Vagina (tissue), 2 donors: ENCODE results near the gene KAZN. TPM values are rescaled to one million over a fixed set of nuclear protein-coding genes. Genes with fewer than 3 reads are reported as not detected.

Experiments
- DNase-seq, 2 donors: peaks; one replicate each; pipeline ENCODE4 v3.0.0-alpha.2; 2017; ENCODE audit errors: extremely low spot score in 2 of 2
- H3K27ac ChIP-seq: fragments of 200-600 bp; sonication (generic); one replicate; pipeline ENCODE4 v1.5.1; 2019
- H3K27me3 ChIP-seq: fragments of 200-600 bp; sonication (generic); one replicate; pipeline ENCODE4 v1.5.1; 2019
- H3K36me3 ChIP-seq, 2 donors: fragments of 200-600 bp; sonication (generic); one replicate each; pipeline ENCODE4 v1.5.1; 2017 to 2019
- H3K4me1 ChIP-seq: fragments of 200-600 bp; sonication (generic); one replicate; pipeline ENCODE4 v1.5.1; 2019
- H3K4me3 ChIP-seq, 2 donors: fragments of 200-600 bp; sonication (generic); 1 replicate in 1 of 2; 2 replicates in 1 of 2; pipeline ENCODE4 v1.5.1; 2016 to 2019
- H3K9me3 ChIP-seq: fragments of 200-600 bp; sonication (generic); one replicate; pipeline ENCODE4 v1.5.1; 2019
- POLR2A ChIP-seq, 2 donors: fragments of 450-650 bp; IDR thresholded peaks; one replicate each; pipeline ENCODE4 v1.6.1; 2017; ENCODE audit warnings: antibody characterized with exemption in 2 of 2, mild to moderate bottlenecking in 2 of 2, moderate library complexity in 2 of 2
- POLR2AphosphoS5 ChIP-seq, 2 donors: sonication (generic); formaldehyde crosslinking; IDR thresholded peaks; one replicate each; pipeline ENCODE4 v1.9.0; 2017; ENCODE audit warnings: antibody characterized with exemption in 2 of 2, mild to moderate bottlenecking in 2 of 2, low read depth in 1 of 2; ENCODE audit not compliant: insufficient read depth in 1 of 2
- intact Hi-C: fragments of 100-400 bp; cut with DNase I; formaldehyde crosslinking; loops from one replicate; pipeline ENCODE4 v1.15.1; 2023
- total RNA-seq: library from RNA; depleted of rRNA; stranded (reverse); fragments of >200 nt; gene quantifications from one replicate; pipeline ENCODE4 v1.2.3, GENCODE V29; 2016
- TF ChIP-seq, protein P1 (sequence below), 3 experiments: fragments of 450-650 bp in 2 of 3; fragments of 200-600 bp in 1 of 3; sonication (generic) in 1 of 3; IDR thresholded peaks; one replicate each; pipeline ENCODE4 v1.5.1; 2017 to 2019; ENCODE audit warnings: antibody characterized with exemption in 3 of 3, mild to moderate bottlenecking in 2 of 3, moderate library complexity in 2 of 3

Gene KAZN
- total RNA-seq, 1 donor from 2014 or later = 29.5 TPM

- Histone ChIP-seq H3K36me3 (no peaks in the 10 kb centered on the region), H3K4me3 (no peak overlapping the region), H3K4me1 (peaks cover 14% of the 10 kb centered on the region), H3K27ac (peak overlapping the region; percentile 64), H3K27me3 (no peaks in the 10 kb centered on the region), H3K9me3 (no peaks in the 10 kb centered on the region)
- intact Hi-C loops = no loop called here
- DNase-seq = no peak
- no peak for TF ChIP-seq POLR2A (IDR thresholded peaks at IDR 0.05)
- no peak for TF ChIP-seq POLR2AphosphoS5 (IDR thresholded peaks at IDR 0.05; ENCODE audit: insufficient read depth in 1 of 2, low read depth in 1 of 2)
- TF ChIP-seq, protein P1, sequence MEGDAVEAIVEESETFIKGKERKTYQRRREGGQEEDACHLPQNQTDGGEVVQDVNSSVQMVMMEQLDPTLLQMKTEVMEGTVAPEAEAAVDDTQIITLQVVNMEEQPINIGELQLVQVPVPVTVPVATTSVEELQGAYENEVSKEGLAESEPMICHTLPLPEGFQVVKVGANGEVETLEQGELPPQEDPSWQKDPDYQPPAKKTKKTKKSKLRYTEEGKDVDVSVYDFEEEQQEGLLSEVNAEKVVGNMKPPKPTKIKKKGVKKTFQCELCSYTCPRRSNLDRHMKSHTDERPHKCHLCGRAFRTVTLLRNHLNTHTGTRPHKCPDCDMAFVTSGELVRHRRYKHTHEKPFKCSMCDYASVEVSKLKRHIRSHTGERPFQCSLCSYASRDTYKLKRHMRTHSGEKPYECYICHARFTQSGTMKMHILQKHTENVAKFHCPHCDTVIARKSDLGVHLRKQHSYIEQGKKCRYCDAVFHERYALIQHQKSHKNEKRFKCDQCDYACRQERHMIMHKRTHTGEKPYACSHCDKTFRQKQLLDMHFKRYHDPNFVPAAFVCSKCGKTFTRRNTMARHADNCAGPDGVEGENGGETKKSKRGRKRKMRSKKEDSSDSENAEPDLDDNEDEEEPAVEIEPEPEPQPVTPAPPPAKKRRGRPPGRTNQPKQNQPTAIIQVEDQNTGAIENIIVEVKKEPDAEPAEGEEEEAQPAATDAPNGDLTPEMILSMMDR (IDR thresholded peaks at IDR 0.05) = no peak
Observed at GRCh38 chr1:14848625-14849024, 250.1 kb downstream of the KAZN start.

- Histone ChIP-seq H3K27ac (peak overlapping the region; percentile 64), H3K4me3 (no peak overlapping the region), H3K36me3 (no peaks in the 10 kb centered on the region), H3K27me3 (no peaks in the 10 kb centered on the region), H3K9me3 (no peaks in the 10 kb centered on the region), H3K4me1 (peaks cover 10% of the 10 kb centered on the region)
- DNase-seq = no peak
- intact Hi-C loops = no loop called here
- TF ChIP-seq POLR2AphosphoS5 (IDR thresholded peaks at IDR 0.05; ENCODE audit: insufficient read depth in 1 of 2, low read depth in 1 of 2) = no peak
- TF ChIP-seq, protein P1 (IDR thresholded peaks at IDR 0.05) = no peak
- no peak for TF ChIP-seq POLR2A (IDR thresholded peaks at IDR 0.05)
Observed at GRCh38 chr1:14849038-14849437, 250.6 kb downstream of the KAZN start.

DNA sequence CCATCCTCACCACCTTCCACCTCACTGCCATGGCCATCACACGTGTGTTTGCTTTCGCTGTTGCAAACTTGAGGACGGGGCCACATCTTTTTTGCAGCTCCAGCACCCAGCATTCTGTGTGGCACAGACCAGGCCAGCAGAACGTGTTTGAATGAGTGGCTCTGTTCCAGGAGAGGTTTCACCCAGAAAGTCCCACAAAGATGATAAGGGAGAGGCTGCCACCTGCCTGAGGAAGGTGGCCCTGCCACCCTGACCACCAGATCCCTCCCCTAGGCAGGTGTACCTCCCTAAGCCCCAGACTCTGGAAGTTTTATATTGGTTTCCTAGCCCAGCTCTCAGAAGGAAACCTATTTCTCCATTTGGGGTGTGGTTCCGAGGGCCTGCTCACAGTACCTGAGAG lies 252.1 kb downstream of the KAZN start:
- no peak overlapping the region for H3K27ac ChIP-seq
- no peaks in the 10 kb centered on the region for H3K36me3 ChIP-seq
- no peaks in the 10 kb centered on the region for H3K9me3 ChIP-seq
- no peak for TF ChIP-seq POLR2A (IDR thresholded peaks at IDR 0.05)
- no peak for TF ChIP-seq POLR2AphosphoS5 (IDR thresholded peaks at IDR 0.05; ENCODE audit: insufficient read depth in 1 of 2, low read depth in 1 of 2)
- TF ChIP-seq, protein P1 (IDR thresholded peaks at IDR 0.05) = no peak
- intact Hi-C loops = no loop called here
- peaks cover 7% of the 10 kb centered on the region for H3K4me1 ChIP-seq
- DNase-seq = no peak
- H3K4me3 ChIP-seq = no peak overlapping the region
- no peaks in the 10 kb centered on the region for H3K27me3 ChIP-seq

DNA sequence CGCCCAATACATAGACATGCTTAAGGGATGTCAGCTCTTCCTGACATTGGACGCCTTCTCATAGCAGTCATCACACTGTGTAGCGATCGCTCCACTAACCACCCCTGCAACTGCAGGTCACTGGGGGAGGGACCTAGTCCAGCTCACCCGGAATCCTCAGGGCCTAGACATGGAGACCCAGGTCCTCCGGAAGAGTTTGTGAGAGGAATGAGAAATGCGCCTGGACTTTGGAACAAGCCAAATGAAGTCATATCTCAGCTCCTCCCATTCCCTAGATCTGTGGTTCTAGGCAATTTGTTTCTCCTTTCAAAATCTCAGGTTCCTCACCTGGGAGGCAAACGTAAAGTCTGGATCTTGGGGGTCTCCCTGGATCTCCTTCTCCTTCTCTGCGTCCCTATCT lies 253.3 kb downstream of the KAZN start:
- H3K4me1 ChIP-seq = peaks cover 7% of the 10 kb centered on the region
- no peak for DNase-seq
- no peak for TF ChIP-seq POLR2AphosphoS5 (IDR thresholded peaks at IDR 0.05; ENCODE audit: insufficient read depth in 1 of 2, low read depth in 1 of 2)
- H3K27ac ChIP-seq = no peak overlapping the region
- H3K9me3 ChIP-seq = no peaks in the 10 kb centered on the region
- intact Hi-C loops = no loop called here
- H3K27me3 ChIP-seq = no peaks in the 10 kb centered on the region
- H3K4me3 ChIP-seq = no peak overlapping the region
- no peaks in the 10 kb centered on the region for H3K36me3 ChIP-seq

DNA sequence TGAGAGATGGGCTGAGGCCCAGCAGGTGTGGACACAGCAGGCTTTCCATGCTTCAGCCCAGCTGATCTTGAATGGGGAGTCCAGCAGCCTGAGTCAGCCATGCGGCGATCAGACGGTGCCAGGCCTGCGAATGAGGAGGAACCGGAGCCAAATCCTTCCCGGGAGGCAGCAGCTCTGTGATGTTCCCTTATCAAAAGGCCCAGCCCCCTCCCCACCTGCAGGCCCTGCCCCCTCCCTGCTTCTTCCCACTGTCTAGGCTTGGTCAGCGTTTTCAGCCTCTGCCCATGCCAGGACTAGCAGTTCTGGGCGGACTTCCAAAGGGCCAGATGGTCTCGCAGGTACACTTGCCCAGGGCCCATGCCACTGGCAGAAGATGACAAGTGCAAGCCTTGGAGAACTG lies 253.8 kb downstream of the KAZN start:
- intact Hi-C loops = no loop called here
- no peak for DNase-seq
- Histone ChIP-seq H3K27me3 (no peaks in the 10 kb centered on the region), H3K9me3 (no peaks in the 10 kb centered on the region), H3K4me3 (no peak overlapping the region), H3K4me1 (peaks cover 7% of the 10 kb centered on the region), H3K36me3 (no peaks in the 10 kb centered on the region), H3K27ac (no peak overlapping the region)
- no peak for TF ChIP-seq POLR2AphosphoS5 (IDR thresholded peaks at IDR 0.05; ENCODE audit: insufficient read depth in 1 of 2, low read depth in 1 of 2)
- TF ChIP-seq, protein P1 (IDR thresholded peaks at IDR 0.05) = no peak
- TF ChIP-seq POLR2A (IDR thresholded peaks at IDR 0.05) = no peak
